Measurements from ENCODE around the gene ARID1B.

Gene ARID1B

DNA sequence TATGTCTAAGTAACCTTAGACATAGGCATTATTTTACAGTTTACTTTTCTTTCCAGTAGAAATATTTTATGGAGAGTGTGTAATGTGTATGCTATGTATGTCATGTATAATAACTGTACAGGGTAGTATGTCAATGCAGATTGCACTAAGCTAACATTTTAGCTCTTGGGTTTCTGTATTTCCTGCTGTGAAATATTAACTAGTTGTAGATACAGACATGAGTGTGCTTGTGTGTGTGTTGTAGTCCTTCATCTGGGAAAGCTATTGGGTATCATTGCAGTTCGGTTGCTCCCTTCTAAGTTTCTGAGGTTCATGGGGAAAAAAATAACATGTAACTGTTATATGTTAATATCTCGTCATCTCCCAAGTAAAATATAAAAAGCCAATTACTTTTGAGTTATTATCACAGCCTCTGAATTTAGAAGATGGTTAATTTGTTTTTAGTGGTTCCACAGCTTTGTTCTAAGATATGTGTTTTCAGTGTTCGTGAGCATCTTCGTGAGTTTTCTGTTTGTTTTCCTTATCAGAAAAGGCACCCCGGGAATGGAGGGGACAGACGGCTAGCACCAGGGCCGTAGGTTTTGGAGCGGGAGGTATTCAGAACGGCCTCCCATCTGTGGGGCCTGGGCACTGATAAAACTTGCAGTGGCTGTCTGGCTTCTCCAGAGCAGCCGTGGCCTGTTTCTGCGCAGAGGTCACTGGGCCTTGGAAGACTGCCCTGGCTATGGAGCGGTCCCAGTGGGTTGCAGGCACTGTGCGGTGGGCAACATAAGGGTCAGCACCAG is 215.0 kb downstream of the ARID1B start:
- DNase-seq (ENCODE audit: low read depth in 2 of 2) = no peak

DNA sequence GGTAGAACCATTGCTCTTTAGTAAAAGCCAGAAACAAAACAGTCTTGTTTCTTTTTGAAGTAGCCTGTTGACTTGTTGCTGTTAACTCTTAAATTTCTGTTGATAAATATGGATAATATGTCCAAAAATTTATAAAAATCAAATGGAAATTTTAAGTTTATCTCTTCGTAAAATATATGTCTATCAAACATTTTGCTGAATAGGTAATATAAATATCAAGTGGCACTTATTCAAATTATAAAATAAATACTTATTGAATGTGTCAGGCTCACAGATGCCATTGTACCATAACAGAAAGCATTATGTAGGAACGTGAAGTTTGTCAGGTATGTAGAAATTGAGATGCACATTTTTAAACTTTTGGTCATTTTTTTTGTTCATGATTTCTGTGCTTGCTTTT is 216.5 kb downstream of the ARID1B start:
- DNase-seq (ENCODE audit: low read depth in 2 of 2) = no peak

DNA sequence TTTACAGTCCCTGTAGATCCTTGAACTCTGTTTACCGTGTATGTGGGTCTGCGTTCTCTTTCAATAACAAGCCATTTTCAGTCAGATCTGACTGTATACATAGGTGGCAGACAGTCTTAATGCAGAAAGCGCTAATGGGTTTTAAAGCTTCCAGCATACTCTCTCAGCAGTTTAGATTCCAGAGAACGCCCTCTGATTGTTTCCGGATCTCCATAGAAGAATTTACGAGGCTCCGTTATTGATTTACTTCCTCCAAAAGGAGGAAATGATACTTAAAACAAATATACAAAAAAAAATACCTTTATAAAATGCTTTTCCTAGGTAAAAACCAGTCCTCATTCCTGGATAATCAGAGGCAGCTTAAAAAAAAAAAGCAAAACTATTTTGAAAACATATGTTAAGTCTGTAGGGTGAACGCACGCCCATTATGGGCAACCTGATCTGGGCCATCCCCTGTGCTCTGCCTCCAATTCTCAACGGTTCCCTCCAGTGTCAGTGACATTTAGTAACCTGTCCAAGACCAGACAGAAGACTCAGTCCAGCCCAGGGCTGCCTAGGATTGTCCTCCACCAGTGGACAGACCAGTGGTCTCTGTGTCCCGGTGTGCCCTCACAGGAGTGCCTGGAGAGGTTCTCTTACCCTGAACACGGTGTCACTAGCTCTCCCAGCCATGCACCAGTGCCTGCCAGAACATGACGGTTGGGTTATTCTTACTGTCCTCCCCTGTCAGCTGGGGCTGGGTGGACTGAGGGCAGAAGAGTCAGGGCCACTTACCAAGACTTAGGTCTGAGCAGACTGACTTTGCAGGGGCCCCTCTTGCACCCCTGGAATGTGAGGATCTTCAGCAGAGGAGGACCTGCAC is 217.3 kb downstream of the ARID1B start:
- DNase-seq (ENCODE audit: low read depth in 2 of 2) = no peak

DNA sequence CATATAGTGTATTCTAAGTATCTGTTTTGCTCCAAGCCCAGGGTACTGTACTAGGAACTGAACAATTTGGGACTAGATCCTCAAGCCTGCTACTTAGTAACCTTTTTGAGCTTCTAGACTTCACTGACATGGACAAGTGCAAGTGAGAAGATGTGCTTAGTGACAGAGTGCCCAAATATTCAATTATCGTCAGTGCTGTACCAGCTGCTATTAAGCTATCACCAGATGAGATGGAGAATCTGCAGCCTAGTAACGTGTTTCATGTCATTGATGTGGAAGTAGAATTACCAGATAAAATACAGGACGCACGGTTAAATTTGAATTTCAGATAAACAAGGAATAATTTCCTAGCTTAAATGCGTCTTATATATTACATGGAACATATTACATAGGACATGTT is 218.3 kb downstream of the ARID1B start:
- no peak for DNase-seq (ENCODE audit: low read depth in 2 of 2)

DNA sequence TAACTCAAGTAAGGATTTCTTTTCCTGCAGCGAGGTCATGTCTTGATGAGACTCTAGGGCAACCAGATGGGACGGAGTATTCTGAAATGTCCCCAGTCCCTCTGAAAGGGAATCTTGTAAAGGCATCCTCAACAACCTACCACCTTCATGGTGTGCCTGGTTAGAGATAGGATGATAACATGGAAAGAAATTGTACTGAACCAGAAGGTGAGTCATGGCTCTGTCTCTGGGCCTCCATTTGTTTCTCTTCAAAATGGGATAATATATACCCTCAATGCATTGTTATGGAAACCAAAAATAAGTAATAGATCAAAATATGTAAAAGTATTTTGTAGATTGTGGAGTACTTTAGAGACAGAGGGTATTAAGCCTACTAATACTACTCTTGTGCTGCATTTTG is 219.1 kb downstream of the ARID1B start:
- no peak for DNase-seq (ENCODE audit: low read depth in 2 of 2)

DNA sequence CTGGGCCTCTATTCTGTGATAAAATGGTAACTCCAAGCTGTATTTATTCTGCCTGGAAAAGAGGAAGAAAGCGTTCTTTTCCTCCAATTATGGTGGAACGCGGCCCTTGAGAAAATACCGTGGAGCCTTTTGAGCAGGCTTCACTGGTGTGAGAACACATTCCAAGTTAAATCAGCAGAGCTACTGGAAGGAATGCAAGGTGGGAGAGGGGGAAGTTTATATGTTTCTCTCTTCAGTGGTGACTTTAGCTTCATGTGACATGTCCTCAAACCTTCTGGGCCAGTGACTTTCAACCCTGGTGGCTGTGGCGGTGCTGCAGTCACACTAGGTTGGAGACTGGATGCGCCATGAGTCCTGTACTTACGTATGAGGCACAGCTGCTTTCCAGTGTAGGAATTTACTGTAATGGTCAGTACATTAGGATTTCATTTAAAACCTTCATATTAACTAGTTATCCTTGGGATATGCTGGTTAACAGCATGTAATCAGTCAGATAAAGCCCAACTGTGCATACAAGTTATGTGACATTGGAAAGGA is 221.7 kb downstream of the ARID1B start:
- no peak for DNase-seq (ENCODE audit: low read depth in 2 of 2)

DNA sequence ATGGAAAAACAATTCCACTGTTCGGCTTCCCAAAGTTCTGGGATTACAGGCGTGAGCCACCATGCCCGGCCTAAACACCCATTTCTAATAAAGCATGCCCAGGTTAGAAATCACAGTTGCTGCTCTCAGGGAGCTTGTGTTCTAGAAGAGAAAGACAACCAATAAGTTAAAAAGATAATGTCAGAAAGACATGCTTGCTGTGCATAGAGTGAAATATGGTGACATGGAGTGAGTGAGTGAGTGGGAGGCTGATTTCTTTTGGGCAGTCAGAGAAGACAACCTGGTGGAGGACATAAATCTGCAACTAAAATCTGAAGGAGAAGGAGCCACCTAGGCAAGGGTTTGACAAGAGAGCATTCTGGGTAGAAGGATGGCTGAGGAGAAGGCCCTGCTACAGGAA is 222.6 kb downstream of the ARID1B start:
- no peak for DNase-seq (ENCODE audit: low read depth in 2 of 2)

DNA sequence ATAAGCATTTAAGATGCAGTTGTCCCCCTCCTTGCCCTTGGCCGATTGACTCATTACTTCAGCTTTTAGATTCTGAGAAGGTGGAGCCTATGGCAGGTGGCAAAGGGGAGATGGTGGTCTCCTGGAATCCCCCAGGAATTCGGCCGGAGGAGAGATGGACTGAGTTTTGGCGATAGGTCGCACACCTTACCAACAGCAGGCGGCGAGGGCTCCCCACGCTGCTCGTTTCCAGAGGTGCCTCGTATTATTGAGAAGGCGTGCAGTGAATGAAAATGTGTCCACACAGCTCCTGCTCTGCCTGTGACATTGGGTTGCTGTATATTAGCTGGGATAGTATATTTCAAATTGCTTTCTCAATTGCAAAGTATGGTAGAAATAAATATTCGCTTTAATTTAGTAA is 224.5 kb downstream of the ARID1B start:
- DNase-seq (ENCODE audit: low read depth in 2 of 2) = no peak

DNA sequence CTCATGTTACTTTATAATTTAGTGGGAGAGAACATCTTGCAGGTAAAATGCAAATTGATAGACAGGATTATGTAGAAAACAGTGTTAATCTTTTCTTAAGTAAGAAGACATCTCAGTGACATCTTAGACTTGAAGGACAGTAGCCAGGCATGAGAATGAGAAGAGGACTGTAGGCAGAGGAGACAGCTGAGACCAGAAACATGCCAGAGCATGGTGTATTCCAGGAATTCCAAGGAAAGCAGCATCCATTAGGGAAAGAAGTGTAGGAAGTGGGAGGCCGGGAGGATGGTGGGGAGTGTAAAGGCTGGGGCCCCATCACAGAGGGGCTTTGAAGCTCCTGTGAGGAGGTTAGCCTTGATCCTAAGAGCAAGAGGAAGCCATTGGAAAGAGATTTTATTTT is 225.6 kb downstream of the ARID1B start:
- no peak for DNase-seq (ENCODE audit: low read depth in 2 of 2)

DNA sequence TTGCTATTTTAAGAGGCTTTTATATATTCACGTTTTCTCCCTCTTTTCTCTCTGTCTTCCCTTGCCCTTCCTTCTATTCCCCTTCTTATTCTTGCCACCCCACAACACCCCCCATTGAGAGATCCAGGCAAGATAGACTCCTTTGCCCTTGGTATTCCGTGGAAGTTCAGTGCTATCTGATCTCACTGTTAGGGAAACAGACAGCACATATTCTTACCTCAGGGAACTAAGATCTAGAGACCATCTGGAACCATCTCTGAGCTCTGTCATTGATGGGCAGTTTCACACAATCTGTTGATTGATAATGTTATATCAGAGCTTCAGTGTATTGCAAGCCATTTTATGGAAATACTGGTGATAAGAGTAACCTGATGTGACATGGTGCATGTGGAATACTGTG is 228.8 kb downstream of the ARID1B start:
- no peak for DNase-seq (ENCODE audit: low read depth in 2 of 2)

DNA sequence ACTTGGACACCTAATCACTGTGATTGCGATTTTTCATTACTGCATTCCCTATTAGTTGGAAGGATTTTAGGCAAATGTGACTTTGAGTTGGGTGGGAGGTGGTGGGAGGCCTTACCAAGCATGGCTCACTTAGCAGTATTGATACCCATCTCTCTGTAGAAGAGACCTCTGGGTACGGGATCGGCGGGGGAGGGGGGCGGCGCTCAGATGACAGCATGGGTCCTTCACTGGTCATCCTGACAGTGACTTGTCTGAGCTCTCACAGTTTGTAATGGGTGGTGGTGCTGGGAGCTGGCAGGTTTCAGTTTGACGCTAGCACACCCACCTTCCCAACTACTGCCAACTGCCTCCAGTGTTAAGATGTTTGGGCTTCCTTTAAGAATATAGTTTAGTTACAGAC is 231.4 kb downstream of the ARID1B start:
- DNase-seq (ENCODE audit: low read depth in 2 of 2) = no peak

DNA sequence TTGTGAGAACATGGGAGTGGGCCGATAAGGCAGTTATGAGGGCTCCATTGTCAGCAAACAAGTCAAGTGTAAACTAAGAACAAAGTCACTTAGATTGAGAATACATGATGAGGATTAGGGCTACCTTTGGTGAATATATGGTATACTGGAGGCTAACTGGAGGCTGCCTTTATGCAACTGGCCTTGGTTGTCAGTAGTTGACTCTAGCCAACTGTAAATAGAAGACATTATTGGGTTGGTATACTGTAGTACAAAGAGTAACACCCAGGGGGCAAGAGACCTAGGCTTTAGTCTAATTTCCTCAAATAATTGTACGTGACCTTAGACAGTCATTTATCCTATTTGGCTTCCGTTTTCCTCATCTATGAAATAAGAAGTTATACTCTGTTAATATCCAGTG is 235.2 kb downstream of the ARID1B start:
- DNase-seq (ENCODE audit: low read depth in 2 of 2) = no peak

DNA sequence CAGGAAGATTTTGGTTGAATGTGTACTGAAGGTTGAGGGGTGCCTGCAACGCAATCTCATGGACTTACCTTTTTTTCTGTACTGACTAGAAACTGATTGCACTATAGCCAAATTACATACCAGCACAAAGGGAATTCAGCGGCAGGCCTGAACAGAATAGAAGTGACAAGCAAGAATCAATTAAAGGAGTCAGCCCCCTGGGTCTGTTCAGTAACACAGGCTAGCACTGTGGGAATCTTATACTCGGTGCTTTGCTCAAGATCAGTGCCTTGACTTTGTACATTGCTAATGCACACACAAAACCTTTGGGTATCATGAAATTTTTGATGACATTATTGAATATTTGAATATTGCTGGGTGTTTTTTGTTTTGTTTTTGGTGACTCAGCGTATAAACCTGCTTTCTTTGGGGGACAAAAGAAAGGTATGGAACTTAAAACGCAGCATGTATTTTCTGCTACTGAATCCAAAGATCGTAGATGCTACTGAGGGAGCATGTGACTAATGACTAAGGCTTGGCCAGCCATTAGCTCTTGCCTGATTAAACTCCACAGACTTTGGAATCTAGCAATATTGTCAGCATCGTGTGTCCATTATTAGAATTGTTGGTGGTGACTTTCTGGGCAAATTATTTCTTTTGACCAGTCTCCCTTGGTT is 236.6 kb downstream of the ARID1B start:
- DNase-seq (ENCODE audit: low read depth in 2 of 2) = no peak

DNA sequence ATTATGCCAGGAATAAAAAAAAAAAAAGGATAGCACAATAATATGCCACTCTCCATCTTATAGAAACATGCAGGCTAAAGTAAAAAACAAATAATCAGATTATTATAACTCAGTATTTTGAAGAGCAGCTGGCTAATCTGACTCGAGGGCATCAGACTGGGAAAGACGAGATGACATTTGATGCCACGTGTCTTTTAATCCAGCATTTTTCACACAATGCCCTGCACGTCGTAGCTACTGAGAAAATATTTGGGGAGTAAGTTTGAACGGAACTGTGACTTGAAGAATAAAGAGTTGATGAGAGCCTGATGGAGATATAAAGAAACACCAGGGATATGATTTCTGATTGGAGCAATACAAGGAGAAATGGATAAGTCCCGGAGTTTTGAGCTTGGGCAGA is 237.7 kb downstream of the ARID1B start:
- no peak for DNase-seq (ENCODE audit: low read depth in 2 of 2)

DNA sequence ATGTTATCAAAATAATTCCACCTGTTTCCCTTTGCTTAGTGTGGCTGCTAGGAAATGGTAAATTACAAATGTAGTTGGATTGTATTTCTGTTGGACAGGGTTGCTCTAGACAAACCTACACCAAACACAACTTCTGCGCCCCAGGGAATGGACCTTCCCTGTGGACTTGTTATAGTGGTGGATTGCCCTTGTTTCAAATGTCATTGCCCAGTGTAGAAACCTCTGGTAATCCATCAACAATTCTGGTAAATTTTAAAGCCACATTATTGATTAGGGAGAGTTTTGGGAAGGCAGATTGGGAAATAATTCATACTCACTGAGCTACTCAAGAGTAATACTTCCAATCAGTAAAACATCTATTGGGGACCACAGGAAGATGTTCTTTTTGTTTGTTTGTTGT is 239.8 kb downstream of the ARID1B start:
- no peak for DNase-seq (ENCODE audit: low read depth in 2 of 2)

DNA sequence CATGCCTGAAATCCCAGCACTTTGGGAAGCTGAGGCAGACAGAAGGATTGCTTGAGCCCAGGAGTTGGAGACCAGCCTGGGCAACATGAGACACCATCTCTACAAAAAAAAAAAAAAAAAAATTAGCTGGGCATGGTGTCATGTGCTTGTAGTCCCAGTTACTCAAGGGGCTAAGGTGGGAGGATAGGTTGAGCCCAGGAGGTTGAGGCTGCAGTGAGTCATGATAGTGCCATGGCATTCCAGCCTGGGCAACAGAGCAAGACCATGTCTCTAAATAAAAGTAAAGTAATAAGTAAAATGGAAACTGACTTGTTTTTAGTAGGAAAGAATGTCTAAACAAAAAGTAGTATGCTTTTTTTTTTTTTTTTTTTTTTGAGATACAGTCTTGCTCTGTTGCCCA is 240.7 kb downstream of the ARID1B start:
- DNase-seq (ENCODE audit: low read depth in 2 of 2) = no peak

DNA sequence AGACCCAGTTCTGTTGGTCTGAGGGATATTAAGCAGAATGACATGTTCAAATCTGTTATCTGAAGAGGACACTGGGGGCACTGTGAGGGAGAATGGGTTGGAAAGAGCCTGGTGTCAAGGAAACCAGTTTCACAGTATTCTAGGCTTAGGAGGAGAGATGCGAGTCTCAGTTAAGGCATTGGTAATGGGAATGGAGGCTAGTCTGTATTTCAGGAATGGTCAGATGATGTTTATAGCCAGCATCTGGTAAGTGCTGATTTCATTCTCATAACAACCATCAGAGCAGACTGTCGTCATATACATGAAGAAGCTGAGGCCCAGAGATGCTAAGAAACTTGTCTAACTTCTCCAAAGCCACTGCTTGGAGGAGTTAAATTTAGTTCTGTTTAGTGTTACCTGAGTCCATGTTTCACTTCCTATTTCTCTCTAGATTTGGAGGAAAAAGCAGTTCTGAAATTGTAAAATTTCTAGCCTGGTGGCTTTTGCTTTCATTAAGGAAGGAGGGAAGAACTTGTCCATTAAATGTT is 242.0 kb downstream of the ARID1B start:
- DNase-seq (ENCODE audit: low read depth in 2 of 2) = no peak

DNA sequence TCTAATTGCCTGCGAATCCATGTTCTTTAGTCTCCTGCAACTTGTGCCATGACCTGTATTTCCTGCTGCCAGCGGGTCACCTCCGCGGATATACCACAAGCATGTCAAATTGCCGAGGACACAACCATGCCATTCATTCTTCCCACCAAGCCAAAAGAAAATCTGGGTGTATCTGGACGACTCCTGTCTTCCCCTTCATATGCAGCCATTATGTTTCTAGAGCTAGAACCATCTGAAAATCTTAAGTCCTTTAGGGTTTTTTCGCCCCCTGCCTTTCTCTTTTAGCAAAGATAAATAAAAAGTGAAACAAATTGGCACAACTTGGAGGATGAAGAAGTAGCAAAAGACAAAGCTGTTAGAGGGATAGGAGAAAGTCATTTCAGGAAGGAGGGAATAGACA is 242.6 kb downstream of the ARID1B start:
- no peak for DNase-seq (ENCODE audit: low read depth in 2 of 2)

DNA sequence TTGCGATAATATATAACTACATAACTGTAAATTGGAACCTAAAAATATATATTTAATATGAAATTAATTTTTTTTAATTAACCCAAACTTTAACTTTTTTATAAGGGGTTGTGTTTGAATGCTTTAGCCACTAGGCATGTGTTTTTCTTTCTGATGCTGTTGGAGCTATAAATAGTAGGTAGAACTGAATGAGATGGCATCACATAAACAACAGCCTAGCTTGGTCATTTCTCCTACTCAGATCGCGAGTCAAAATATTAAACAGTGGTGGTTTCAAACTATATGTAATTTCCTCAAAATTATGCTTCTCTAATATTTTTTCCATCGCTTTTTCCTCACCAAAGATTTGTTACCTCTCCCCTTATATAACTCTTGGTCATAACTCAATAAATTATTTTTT is 243.2 kb downstream of the ARID1B start:
- no peak for DNase-seq (ENCODE audit: low read depth in 2 of 2)

DNA sequence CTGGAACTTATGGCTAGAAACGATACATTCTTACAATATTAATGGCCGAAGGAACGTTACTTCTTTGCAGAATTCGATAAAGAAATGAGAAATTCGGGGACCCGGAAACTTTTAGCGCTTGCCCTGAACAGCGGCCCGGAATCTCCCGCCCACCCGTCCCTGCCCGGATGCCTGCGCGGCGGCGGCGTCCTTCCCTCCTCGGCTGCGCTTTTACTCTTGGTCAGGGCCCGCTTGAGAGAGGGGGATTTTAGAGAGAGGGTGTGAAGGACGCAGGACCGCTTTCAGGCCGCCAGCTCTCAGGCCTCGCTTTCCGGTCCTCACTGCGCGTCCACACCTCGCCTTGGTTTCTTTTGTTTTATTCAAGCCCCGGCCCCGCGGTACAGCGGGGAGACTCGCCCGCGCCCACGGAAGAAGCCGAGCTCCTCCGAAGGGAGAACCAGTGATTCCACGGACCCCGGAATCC is 243.7 kb downstream of the ARID1B start:
- peak in 1 of 2 donors; percentile 23 for DNase-seq (ENCODE audit: low read depth in 2 of 2)

DNA sequence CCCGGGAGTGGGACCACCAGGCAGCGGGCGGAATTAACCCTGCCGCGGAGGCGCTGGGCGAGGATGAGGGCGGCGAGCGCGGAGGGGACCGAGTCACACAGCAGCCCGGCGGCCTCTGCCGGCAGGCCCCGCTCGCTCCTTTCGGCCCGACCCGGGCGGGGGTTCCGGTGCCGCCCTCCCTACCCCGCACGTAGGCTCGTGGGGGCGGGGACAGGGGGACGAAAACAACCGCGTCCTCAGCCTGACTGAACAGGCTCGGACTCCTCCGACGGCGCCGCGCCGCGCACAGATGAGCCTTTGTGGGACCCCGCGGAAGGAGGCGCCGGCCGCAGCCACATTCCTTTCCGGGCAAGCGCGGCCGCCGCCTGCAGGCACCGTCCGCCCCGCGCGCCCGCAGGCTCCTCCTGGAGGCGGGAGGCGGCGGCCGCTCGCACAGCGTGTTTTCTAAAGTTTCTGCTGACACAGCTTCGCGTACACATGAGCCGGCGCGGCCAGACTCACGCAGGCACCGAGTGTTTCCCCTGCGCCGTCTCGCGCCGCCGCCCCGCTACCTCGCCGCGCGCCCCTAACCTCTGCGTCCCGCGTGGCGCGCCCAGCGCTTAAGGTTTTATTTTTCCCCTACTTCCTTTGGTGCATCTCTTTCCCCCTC is 244.3 kb downstream of the ARID1B start:
- peak; percentile 72 to 78 for DNase-seq (ENCODE audit: low read depth in 2 of 2)

Measured in activated CD8-positive, alpha-beta memory T cell treated with anti-CD3 and anti-CD28 coated beads for 4 hours (primary cell).